Measurements from ENCODE around the gene LMLN.
A peak's percentile ranks its signal among the peaks of the same experiment; 100 is the strongest.

Gene LMLN

GRCh38 chr3:197949191-197949777 lies 10.7 kb upstream of the LMLN start:
- Histone ChIP-seq H3K36me3 (ENCODE audit: control insufficient read depth, insufficient read depth, low read length) (no peaks in the 10 kb centered on the region), H3K9ac (no peak overlapping the region), H3K4me3 (ENCODE audit: low read depth, low read length) (peak overlapping the region; percentile 78), H3K4me1 (peaks cover 11% of the 10 kb centered on the region), H3K79me2 (peaks cover 17% of the 10 kb centered on the region), H3K27me3 (ENCODE audit: control insufficient read depth, insufficient read depth, low read length) (no peaks in the 10 kb centered on the region), H2AFZ (peak overlapping the region; percentile 91), H3K27ac (peak overlapping the region; percentile 99), H3K9me3 (ENCODE audit: control insufficient read depth, low read length) (no peaks in the 10 kb centered on the region), H3K4me2 (ENCODE audit: low read length) (peak overlapping the region; percentile 96)
- TF ChIP-seq, protein P1, sequence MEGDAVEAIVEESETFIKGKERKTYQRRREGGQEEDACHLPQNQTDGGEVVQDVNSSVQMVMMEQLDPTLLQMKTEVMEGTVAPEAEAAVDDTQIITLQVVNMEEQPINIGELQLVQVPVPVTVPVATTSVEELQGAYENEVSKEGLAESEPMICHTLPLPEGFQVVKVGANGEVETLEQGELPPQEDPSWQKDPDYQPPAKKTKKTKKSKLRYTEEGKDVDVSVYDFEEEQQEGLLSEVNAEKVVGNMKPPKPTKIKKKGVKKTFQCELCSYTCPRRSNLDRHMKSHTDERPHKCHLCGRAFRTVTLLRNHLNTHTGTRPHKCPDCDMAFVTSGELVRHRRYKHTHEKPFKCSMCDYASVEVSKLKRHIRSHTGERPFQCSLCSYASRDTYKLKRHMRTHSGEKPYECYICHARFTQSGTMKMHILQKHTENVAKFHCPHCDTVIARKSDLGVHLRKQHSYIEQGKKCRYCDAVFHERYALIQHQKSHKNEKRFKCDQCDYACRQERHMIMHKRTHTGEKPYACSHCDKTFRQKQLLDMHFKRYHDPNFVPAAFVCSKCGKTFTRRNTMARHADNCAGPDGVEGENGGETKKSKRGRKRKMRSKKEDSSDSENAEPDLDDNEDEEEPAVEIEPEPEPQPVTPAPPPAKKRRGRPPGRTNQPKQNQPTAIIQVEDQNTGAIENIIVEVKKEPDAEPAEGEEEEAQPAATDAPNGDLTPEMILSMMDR (IDR thresholded peaks at IDR 0.05): no peak

DNA sequence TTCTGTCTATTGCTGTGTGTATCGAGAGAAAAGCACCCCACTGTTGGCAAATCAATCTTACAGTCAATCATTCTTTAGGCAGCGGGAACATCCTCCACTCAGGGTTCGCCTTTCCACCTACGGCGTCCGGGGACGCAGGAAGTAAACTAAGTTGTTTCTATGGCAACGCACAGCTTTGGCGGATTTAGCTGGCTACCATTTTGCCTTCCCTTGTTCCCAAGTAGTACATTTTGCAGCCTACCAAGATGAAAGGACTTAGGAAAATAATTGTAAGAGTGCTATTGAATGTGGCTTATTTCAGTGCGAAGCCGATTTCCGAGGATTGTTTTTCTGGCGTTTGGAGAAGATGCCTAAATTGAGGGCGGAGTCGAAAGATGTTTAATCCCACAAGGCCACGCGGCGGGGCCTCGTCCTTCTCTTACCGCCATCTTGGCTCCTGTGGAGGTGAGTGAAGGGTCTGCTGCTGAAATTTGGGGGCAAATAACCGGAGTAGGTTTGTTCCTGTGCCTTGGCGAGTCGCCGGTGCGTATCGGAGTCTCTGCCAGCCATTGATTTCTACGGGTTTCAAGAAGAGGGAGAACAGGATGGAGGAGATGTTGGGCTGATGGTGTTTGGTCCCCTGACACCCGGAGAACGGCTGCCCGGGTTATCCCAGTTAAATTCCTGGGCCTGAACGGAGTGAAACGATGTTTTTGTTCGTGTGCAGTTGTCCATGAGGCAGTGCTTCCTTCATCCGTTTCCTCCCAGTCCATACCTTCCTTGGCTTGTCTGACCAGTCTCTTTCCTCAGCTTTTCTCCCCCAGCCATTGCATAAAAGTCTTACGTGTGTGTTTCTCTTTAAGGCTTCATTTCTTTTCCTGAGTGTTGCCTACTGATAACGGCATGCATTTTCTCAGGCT lies 10.0 kb upstream of the LMLN start, which contains the start of gene RPL35A:
TSS of gene RPL35A (plus strand) at position 413 of the 899 bp plus-strand sequence. CDS start 778 bp downstream, outside the sequence.
- no peaks in the 10 kb centered on the region for H3K36me3 ChIP-seq (ENCODE audit: control insufficient read depth, insufficient read depth, low read length)
- no peaks in the 10 kb centered on the region for H3K9me3 ChIP-seq (ENCODE audit: control insufficient read depth, low read length)
- H3K4me2 ChIP-seq (ENCODE audit: low read length): peak within 1 kb of the TSS; percentile 96
- TF ChIP-seq, protein P1 (IDR thresholded peaks at IDR 0.05): no peak
- H3K27ac ChIP-seq: peak within 1 kb of the TSS; percentile 99
- H3K27me3 ChIP-seq (ENCODE audit: control insufficient read depth, insufficient read depth, low read length): no peaks in the 10 kb centered on the region
- peak within 1 kb of the TSS; percentile 77 for H3K9ac ChIP-seq
- peaks cover 17% of the 10 kb centered on the region for H3K79me2 ChIP-seq
- peak within 1 kb of the TSS; percentile 78 for H3K4me3 ChIP-seq (ENCODE audit: low read depth, low read length)
- H2AFZ ChIP-seq: peak within 1 kb of the TSS; percentile 91
- peaks cover 11% of the 10 kb centered on the region for H3K4me1 ChIP-seq

DNA sequence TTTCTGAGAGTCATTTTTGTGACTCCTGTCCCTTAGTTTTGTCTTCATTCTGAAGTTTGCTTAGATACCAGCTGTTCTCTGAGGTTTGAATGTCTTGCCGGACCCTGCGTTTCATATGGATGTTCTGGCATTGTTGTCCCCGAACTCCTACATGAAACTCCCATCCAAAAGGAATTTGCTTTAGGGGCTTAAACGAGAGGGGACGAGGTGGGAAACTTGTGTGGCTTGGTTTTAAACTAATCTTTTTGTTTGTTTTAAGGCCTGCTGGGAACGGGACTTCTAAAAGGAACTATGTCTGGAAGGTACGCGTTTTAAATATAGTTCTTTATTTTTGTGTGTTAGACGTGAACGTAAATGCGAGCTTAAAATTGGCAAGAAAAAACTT lies 9.3 kb upstream of the LMLN start:
- H3K9me3 ChIP-seq (ENCODE audit: control insufficient read depth, low read length): no peaks in the 10 kb centered on the region
- peak overlapping the region; percentile 99 for H3K27ac ChIP-seq
- peak overlapping the region; percentile 77 for H3K9ac ChIP-seq
- H3K79me2 ChIP-seq: peaks cover 17% of the 10 kb centered on the region
- peak overlapping the region; percentile 78 for H3K4me3 ChIP-seq (ENCODE audit: low read depth, low read length)
- peaks cover 11% of the 10 kb centered on the region for H3K4me1 ChIP-seq
- peak overlapping the region; percentile 96 for H3K4me2 ChIP-seq (ENCODE audit: low read length)
- TF ChIP-seq, protein P1 (IDR thresholded peaks at IDR 0.05): no peak
- no peaks in the 10 kb centered on the region for H3K27me3 ChIP-seq (ENCODE audit: control insufficient read depth, insufficient read depth, low read length)
- peak overlapping the region; percentile 91 for H2AFZ ChIP-seq
- H3K36me3 ChIP-seq (ENCODE audit: control insufficient read depth, insufficient read depth, low read length): no peaks in the 10 kb centered on the region

- Histone ChIP-seq H3K27me3 (ENCODE audit: control insufficient read depth, insufficient read depth, low read length) (no peaks in the 10 kb centered on the region), H3K36me3 (ENCODE audit: control insufficient read depth, insufficient read depth, low read length) (no peaks in the 10 kb centered on the region), H3K4me2 (ENCODE audit: low read length) (peak overlapping the region; percentile 96), H3K4me1 (peaks cover 11% of the 10 kb centered on the region), H3K9ac (no peak overlapping the region), H3K27ac (no peak overlapping the region), H3K9me3 (ENCODE audit: control insufficient read depth, low read length) (no peaks in the 10 kb centered on the region), H3K79me2 (peaks cover 17% of the 10 kb centered on the region), H2AFZ (no peak overlapping the region), H3K4me3 (ENCODE audit: low read depth, low read length) (peak overlapping the region; percentile 78)
- TF ChIP-seq, protein P1 (IDR thresholded peaks at IDR 0.05): no peak
These were observed 8.5 kb upstream of the LMLN start for GRCh38 chr3:197951392-197951990.

Data from parathyroid adenoma (tissue), 2 donors.